Smooth muscle cell of the brain vasculature (primary cell): ENCODE results near the gene TRIM27.
"Not testable (repeated sequence)": the region's sequence is repeated elsewhere in the genome, so short reads cannot be mapped to it uniquely, and the experiment has no call there.

Experiments
- DNase-seq: peaks from one replicate; pipeline ENCODE4 v3.0.0-alpha.2; 2012; ENCODE audit warnings: low read depth, low spot score

TRIM27 gene

GRCh38 chr6:28923318-28924102 lies at the start of gene TRIM27:
TSS of gene TRIM27 (minus strand) at chr6:28923985. CDS start at chr6:28923632, 353 bp downstream.
- DNase-seq: no peak

- not testable (repeated sequence) for DNase-seq
Observed at GRCh38 chr6:28970056-28970455, 46.3 kb upstream of the TRIM27 start.

DNA sequence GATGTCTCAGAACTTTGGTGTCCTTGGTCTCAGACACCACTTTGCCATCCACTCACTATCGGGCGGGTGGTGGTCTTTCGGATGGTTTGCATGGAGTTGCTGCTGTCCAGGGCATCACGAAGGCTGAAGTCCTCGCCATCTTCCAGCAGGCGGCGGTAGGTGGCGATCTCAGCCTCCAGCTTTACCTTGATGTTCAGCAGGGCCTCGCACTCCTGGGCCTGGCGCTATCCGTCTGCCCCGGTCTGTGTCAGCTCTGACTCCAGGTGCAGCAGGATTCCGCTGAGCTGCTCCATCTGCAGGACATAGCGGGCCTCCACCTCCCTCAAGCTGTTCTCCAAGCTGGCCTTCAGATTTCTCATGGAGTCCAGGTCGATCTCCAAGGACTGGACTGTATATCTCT lies 45.3 kb upstream of the TRIM27 start:
- DNase-seq: no peak

DNA sequence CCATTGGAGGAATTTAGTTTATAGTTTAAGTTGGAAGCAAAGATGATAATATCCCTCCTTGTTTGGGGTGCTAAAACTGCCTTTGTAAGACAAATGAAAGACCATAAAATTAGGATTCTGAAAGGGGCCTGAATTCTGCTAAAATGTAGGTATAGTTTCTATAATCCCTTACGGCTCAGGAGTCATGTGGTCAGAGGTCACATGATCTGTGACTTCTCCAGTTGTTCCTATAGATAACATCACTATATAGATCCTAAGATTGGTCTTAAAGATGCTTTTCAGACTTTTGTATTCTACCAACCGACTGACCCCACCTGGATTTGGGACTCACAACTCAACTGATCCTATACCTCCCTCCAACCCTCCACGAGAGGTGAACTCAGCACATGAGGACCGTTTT lies 44.7 kb upstream of the TRIM27 start:
- no peak for DNase-seq

GRCh38 chr6:28965706-28966105 lies 41.9 kb upstream of the TRIM27 start:
- DNase-seq: no peak

- no peak for DNase-seq
Observed at GRCh38 chr6:28960846-28961500, 37.2 kb upstream of the TRIM27 start.

GRCh38 chr6:28958561-28959243 lies 34.9 kb upstream of the TRIM27 start:
- not testable (repeated sequence) for DNase-seq

DNA sequence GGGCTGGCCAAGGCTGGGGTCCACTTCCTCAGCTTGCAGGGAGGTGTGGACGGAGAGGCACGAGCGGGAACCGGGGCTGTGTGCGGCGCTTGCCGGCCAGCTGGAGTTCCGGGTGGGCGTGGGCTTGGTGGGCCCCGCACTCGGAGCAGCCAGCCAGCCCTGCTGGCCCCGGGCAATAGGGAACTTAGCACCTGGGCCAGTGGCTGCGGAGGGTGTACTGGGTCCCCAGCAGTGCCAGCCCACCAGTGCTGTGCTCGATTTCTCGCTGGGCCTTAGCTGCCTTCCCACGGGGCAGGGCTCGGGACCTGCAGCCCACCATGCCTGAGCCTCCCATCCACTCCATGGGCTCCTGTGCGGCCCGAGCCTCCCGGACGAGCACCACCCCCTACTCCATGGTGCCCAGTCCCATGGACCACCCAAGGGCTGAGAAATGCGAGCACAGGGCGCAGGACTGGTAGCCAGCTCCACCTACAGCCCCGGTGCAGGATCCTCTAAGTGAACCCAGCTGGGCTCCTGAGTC lies 34.1 kb upstream of the TRIM27 start:
- not testable (repeated sequence) for DNase-seq

GRCh38 chr6:28956331-28956730 lies 32.5 kb upstream of the TRIM27 start:
- DNase-seq: no peak

DNA sequence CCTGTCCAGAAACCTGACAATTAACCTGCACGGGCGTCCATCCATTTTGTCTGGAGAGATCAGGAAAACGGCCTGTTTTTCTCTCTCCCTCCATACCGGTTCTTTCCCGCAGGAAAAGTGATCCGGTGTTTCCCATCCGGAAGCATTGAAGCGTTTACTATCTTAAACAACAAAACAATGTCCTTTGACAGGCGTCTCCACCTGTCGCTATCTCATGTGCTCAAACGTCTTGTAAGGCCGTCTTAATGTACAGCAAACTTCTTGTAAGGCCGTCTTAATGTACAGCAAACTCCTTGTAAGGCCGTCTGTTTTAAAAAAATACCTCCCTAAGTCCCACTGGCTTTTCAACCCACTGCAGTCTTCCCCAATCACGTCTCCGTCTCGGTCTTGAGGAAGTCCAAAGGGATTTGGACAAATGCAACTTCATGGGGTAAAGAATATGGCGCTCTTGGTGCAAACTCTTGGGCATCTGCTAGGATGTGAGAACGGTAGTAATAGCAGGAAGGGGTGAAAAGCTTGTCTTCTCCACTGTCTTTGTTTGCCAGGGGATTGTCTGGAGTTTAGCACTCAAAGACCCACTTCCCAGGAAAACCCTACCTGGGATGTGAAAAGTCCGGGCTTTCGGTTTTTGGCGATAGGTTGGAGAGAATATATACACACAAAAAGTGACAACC lies 29.9 kb upstream of the TRIM27 start:
- no peak for DNase-seq

DNA sequence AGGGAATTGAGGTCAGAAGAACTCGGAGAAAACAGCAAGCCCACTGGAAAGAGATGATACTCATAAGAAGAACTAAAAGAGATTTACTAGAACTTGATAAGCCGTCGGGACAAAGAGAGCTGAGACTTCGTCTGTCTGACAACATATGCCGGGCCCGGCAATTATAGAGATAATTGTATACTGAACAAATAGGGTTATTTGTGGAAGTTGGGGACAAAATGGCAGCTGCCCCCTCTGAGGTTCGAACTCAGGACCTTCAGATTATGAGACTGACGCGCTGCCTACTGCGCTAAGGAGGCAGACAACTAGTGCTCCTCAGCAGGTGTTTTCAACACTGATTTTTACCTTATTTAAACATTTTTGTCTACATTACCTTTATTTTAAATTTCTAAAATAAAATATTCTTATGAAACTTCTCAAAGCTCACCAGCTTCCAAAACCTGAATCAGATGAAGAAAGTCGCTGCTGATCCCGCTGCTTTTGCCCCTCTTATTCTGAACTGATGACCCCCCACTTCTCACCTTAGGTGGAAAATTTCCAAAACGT lies 29.3 kb upstream of the TRIM27 start:
- DNase-seq: no peak

DNA sequence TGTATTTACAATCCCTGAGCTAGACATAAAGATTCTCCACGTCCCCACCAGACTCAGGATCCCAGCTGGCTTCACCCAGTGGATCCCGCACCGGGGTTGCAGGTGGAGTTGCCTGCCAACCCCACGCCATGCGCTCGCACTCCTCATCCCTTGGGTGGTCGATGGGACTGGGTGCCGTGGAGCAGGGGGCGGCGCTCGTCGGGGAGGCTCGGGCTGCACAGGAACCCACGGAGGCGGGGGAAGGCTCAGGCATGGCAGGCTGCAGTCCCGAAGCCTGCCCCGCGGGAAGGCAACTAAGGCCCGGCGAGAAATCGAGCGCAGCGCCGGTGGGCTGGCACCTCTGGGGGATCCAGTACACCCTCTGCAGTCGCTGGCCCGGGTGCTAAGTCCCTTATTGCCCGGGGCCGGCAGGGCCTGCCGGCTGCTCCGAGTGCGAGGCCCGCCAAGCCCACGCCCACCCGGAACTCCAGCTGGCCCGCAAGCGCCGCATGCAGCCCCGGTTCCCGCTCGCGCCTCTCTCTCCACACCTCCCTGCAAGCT lies 25.9 kb upstream of the TRIM27 start:
- DNase-seq: not testable (repeated sequence)

DNA sequence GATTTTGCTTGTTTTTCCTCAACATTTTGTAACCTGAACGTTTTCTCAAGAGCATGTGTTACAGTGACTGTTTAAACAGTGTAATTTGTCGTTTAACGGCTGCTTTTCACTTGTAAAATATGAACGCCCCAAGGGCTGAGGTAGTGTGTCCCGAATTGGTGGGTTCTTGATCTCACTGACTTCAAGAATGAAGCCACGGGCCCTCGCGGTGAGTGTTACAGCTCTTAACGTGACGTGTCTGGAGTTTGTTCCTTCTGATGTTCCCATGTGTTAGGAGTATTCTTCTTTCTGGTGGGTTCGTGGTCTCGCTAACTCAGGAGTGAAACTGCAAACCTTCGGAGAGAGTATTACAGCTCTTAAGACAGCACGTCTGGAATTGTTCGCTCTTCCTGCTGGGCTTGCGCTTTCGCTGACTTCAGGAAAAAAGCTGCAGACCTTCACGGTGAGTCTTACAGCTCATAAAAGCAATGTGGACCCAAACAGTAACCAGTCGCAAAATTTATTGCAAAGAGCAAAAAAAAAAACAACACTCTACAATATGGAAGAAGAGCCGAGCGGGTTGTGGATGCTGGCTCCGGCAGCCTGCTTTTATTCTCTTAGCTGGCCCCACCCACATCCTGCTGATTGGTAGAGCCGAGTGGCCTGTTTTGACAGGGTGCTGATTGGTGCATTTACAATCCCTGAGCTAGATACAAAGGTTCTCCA lies 25.1 kb upstream of the TRIM27 start:
- no peak for DNase-seq

DNA sequence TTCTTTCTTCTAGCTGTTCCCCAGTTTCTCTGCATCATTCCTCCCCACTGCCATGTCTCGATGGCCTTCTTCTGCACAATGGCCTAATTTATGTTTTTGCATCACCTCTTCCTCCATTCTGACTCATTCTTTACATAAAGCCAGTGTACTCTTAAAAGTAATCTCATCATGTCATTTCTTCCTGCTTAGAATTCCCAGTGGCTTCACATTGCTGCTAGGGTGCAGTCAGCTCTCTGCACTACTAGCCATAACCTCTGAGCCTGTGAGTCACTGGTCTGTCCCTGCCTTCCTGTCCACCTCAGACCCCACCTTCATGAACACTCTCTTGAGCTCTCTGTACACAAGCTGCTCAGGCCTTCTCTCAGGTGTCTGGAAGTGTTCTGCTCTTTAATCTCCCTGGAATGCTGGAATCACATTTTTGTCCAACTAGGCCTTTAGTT lies 24.1 kb upstream of the TRIM27 start:
- no peak for DNase-seq

DNA sequence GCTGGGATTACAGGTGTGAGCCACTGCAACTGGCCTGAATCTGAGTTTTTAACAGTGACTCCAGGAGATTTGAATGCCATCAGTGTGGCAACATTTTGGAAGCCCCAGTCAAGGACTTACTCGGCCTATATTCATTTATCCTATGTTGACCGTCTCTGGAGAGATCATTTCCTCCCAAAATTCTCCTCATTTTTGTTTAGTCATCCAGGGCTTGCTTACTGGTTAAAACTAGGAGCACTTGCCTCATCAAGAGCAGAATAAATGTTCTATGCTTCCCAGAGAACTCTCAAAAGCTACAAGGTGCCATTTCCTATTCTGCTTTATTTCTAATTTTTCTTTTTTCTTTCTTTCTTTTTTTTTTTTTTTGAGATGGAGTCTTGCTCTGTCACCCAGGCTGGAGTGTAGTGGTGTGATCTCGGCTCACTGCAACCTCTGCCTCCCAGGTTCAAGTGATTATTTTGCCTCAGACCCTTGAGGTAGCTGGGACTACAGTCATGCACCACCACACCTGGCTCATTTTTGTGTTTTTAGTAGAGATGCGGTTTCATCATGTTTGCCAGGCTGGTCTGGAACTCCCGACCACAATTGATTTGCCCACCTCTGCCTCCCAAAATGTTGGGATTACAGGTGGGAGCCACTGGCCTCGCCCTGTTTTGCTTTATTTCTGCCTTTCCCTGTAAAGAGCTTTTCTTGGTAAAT lies 23.4 kb upstream of the TRIM27 start:
- no peak for DNase-seq

- no peak for DNase-seq
Observed at GRCh38 chr6:28945349-28945748, 21.6 kb upstream of the TRIM27 start.

GRCh38 chr6:28944412-28944865 lies 20.7 kb upstream of the TRIM27 start:
- DNase-seq: no peak

- DNase-seq: no peak
Observed at GRCh38 chr6:28943557-28944411, 20.0 kb upstream of the TRIM27 start.

GRCh38 chr6:28943223-28943556 lies 19.4 kb upstream of the TRIM27 start:
- DNase-seq: no peak
